ENCODE measurements around the gene CCNI2. TPM values are rescaled to one million over a fixed set of nuclear protein-coding genes. Genes with fewer than 3 reads are reported as not detected.

CCNI2 gene
- total and polyA plus RNA-seq, 9 of the 15 experiments (the other 6 are each of a cell fraction or from before 2014, with no cell fraction given) = 0.05 to 1.7 (median 0.81) TPM; not detected in 5

DNA sequence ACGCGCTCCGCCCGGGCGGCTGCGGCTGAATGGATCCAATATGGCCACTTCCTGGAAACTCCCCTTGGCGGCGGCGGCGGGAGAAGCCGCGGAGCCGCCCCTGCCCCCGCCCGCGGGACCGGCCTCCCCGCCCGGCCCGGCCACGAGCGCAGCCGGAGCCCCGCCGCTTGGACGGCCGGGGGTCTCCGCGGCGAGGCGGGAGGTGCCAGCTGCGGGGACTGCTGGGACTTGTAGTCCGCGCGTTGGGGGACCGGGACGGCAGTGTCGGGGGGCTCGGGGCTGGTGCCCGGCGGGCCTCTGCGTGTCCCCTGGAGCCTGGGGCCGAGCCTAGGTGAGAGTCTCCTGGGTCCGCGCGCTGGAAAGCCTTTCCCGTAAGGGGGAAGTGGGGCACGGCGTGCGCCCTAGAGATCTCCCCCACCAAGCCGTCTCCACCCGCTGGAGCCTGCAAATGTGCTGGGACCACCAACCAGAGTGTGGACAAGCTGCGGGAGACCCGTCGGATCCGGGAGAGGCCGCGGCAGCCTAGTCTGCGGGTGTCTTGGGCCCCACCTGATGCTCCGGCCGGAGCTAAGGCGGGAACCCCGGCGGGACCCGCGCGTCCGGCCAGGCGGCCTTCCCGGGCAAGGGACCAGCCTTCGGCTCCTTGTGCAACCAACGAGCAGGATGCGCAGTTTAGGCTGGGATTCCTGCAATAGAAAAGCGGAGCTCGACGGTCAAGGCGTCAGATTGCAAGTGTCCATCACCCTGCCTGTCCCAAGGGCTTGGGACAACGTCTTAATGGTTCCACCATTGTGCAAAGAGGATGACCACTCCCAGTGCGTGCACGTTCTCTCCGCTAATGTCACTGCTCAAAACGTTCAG is 30.2 kb downstream of the CCNI2 start, which contains the start of gene SEPTIN8 (continued):
- TF ChIP-seq, protein P1, sequence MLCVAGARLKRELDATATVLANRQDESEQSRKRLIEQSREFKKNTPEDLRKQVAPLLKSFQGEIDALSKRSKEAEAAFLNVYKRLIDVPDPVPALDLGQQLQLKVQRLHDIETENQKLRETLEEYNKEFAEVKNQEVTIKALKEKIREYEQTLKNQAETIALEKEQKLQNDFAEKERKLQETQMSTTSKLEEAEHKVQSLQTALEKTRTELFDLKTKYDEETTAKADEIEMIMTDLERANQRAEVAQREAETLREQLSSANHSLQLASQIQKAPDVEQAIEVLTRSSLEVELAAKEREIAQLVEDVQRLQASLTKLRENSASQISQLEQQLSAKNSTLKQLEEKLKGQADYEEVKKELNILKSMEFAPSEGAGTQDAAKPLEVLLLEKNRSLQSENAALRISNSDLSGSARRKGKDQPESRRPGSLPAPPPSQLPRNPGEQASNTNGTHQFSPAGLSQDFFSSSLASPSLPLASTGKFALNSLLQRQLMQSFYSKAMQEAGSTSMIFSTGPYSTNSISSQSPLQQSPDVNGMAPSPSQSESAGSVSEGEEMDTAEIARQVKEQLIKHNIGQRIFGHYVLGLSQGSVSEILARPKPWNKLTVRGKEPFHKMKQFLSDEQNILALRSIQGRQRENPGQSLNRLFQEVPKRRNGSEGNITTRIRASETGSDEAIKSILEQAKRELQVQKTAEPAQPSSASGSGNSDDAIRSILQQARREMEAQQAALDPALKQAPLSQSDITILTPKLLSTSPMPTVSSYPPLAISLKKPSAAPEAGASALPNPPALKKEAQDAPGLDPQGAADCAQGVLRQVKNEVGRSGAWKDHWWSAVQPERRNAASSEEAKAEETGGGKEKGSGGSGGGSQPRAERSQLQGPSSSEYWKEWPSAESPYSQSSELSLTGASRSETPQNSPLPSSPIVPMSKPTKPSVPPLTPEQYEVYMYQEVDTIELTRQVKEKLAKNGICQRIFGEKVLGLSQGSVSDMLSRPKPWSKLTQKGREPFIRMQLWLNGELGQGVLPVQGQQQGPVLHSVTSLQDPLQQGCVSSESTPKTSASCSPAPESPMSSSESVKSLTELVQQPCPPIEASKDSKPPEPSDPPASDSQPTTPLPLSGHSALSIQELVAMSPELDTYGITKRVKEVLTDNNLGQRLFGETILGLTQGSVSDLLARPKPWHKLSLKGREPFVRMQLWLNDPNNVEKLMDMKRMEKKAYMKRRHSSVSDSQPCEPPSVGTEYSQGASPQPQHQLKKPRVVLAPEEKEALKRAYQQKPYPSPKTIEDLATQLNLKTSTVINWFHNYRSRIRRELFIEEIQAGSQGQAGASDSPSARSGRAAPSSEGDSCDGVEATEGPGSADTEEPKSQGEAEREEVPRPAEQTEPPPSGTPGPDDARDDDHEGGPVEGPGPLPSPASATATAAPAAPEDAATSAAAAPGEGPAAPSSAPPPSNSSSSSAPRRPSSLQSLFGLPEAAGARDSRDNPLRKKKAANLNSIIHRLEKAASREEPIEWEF (CRISPR knock-in tag; IDR thresholded peaks at IDR 0.05) = peak; percentile 35; the same call in 1 of the 2 replicates
- TF ChIP-seq, protein P2, sequence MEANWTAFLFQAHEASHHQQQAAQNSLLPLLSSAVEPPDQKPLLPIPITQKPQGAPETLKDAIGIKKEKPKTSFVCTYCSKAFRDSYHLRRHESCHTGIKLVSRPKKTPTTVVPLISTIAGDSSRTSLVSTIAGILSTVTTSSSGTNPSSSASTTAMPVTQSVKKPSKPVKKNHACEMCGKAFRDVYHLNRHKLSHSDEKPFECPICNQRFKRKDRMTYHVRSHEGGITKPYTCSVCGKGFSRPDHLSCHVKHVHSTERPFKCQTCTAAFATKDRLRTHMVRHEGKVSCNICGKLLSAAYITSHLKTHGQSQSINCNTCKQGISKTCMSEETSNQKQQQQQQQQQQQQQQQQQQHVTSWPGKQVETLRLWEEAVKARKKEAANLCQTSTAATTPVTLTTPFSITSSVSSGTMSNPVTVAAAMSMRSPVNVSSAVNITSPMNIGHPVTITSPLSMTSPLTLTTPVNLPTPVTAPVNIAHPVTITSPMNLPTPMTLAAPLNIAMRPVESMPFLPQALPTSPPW (CRISPR knock-in tag; IDR thresholded peaks at IDR 0.05) = peak; percentile 57
- TF ChIP-seq CEBPB (tag; IDR thresholded peaks at IDR 0.05) = peak; percentile 51; the same call in 1 of the 2 replicates
- 0 out of 2 replicates have a peak, but pooled peaks have one; percentile 58 for TF ChIP-seq ZBTB17 (CRISPR knock-in tag; IDR thresholded peaks at IDR 0.05)
- TF ChIP-seq HDAC1 (IDR thresholded peaks at IDR 0.05) = peak in 1 of 2 experiments; percentile 10; a peak in 1 of 4 replicates
- 0 out of 2 replicates have a peak, but pooled peaks have one; percentile 49 for TF ChIP-seq SRSF3 (IDR thresholded peaks at IDR 0.05; ENCODE audit: insufficient read depth, low read length)
- peak; percentile 62 for TF ChIP-seq RBBP5 (IDR thresholded peaks at IDR 0.05; ENCODE audit: borderline replicate concordance, insufficient read depth, low read length, poor library complexity, severe bottlenecking)
- TF ChIP-seq, protein P3, sequence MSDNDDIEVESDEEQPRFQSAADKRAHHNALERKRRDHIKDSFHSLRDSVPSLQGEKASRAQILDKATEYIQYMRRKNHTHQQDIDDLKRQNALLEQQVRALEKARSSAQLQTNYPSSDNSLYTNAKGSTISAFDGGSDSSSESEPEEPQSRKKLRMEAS (CRISPR knock-in tag; IDR thresholded peaks at IDR 0.05) = peak; percentile 50; the same call in 1 of the 2 replicates
- peak; percentile 78 for TF ChIP-seq ELF1 (tag; IDR thresholded peaks at IDR 0.05)
- peak; percentile 20 for TF ChIP-seq KDM5B (IDR thresholded peaks at IDR 0.05; ENCODE audit: insufficient replicate concordance, low read depth, low read length)
- peak; percentile 13; the same call in 1 of the 2 replicates for TF ChIP-seq BHLHE40 (IDR thresholded peaks at IDR 0.05; ENCODE audit: low read length)
- TF ChIP-seq ZNF263 (CRISPR knock-in tag; IDR thresholded peaks at IDR 0.05; ENCODE audit: borderline replicate concordance) = peak; percentile 40; the same call in 1 of the 2 replicates
- TF ChIP-seq, protein P4, sequence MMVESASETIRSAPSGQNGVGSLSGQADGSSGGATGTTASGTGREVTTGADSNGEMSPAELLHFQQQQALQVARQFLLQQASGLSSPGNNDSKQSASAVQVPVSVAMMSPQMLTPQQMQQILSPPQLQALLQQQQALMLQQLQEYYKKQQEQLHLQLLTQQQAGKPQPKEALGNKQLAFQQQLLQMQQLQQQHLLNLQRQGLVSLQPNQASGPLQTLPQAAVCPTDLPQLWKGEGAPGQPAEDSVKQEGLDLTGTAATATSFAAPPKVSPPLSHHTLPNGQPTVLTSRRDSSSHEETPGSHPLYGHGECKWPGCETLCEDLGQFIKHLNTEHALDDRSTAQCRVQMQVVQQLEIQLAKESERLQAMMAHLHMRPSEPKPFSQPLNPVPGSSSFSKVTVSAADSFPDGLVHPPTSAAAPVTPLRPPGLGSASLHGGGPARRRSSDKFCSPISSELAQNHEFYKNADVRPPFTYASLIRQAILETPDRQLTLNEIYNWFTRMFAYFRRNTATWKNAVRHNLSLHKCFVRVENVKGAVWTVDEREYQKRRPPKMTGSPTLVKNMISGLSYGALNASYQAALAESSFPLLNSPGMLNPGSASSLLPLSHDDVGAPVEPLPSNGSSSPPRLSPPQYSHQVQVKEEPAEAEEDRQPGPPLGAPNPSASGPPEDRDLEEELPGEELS (CRISPR knock-in tag; IDR thresholded peaks at IDR 0.05; ENCODE audit: borderline replicate concordance) = 0 out of 2 replicates have a peak, but pooled peaks have one; percentile 43
- TF ChIP-seq RBFOX2 (IDR thresholded peaks at IDR 0.05; ENCODE audit: low read depth, low read length) = peak; percentile 64
- TF ChIP-seq E2F5 (CRISPR knock-in tag; IDR thresholded peaks at IDR 0.05) = no peak

Data from K562 (cell line).